ENCODE measurements around the gene RAB13.
"Not testable (repeated sequence)": the region's sequence is repeated elsewhere in the genome, so short reads cannot be mapped to it uniquely, and the experiment has no call there.

Gene RAB13

DNA sequence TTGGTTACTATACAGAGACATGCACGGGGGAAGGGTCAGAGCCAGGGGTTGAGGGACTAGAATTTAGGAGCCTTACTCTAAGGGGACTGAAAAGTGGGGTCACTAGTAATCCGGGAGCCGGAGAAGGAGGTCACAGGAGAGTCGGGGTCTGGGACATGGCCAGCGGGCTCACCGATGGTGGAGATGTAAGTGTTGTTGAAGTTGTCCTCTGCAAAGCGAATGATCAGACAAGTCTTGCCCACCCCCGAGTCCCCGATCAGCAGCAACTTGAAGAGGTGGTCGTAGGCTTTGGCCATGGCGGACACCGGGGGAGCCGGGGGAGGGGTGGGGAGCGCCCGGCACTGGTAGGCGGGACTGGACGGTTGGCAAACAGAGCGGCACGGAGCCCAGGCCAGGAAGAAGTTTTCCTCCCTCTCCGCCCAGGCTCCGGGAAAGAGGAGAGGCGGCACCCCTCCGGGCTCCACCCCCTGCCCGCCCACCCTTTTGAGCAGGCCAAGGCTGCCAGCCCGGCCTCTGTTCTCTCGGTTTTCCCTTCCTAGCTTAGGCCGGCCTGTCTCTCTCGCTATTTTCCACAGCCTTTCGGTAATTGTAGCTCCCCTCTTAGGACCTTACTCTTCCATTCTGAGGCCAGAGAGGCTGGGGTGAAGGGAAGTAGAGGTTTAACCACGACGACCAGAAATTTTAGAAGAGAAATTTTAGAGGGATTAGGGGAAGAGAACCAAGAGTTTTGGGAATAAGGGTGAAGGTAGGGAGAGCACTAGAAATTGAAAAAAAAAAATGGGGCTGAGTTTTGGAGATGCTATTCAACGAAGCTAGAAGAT, at the start of gene RAB13:
Gene RAB13, minus strand, starts transcription at position 399 of the 821 bp plus-strand sequence. Its CDS starts 103 bp downstream, at position 296.
- DNase-seq, result no peak

DNA sequence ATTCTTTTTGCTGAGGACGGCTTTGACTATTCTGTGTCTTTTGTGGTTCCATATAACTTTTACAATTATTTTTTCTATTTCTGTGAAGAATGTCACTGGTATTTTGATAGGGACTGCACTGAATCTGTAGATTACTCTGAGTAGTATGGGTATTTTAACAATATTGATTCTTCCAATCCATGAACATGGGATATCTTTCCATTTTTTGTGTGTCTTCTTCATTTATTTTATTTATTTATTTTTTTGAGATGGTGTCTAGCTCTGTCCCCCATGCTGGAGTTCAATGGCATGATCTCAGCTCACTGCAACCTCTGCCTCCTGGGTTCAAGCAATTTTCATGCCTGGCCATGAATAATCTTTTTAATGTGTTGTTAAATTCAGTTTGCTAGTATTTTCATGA, 47.6 kb upstream of the RAB13 start:
- not testable (repeated sequence) for DNase-seq

DNA sequence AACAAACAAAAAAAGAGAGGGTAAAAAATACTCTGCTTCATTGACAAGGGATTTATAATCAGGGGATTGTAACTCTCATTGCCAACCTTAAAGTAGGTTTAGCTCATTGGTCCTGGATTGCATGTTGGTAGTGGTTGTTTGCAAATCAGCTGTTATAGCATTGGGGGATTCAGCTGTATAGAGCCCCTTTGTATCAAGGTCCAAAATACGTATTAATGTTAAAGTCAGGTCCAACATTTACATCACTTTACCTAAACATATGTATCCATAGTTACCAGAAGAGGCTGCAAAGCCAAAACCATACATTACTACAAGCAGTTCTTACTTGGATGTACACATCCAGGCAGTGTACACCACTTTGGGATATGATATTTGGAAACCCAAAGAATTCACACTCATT, 33.8 kb upstream of the RAB13 start:
- DNase-seq, result no peak

DNA sequence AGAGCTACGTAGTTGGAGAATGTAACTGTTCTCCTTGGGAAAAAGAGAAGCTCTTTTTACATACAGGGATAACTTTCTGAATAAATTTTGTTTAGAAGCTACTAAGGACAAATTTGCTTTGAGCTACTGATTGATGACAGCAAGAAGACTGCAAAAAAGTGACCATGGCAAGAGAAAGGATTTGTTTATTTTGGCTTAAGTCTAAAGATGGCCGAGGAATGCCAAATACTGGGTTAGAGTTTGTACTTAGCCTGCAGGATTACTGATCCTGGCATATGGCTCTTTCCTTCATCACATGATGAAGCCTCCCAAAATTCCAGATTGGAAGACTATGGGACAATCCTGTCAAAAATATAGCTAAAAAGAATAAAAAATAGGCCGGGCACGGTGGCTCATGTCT, 33.1 kb upstream of the RAB13 start:
- no peak for DNase-seq

DNA sequence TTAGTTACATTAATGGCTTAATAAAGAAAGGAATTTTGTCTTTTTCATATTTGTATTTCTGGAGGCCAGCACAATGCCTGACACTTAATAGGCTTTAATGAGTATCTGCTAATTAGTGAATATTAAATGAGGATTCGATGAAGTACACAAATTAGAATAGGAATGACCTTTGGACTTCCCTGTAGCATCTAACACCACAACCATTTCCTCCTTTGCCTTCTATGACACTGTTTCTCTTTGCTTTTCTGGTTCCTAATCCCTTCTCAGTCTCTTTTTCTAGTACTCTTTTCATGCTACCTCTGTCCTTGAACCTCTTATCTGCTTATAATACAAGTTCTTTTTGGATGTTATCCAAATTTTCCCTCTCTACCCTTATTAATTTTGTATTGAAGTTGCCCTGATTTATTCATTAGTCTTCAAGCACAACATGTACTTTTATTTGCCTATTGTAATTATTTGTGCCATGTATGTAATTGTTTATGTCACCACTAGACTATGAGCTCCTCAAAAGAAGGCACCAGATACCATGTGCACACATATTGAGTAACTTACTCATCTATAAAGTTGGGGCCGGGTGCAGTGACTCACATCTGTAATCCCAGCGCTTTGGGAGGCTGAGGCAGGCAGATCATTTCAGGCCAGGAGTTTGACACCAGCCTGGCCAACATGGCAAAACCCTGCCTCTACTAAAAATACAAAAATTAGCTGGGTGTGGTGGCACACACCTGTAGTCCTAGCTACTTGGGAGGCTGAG, 28.2 kb upstream of the RAB13 start:
- DNase-seq, result no peak

DNA sequence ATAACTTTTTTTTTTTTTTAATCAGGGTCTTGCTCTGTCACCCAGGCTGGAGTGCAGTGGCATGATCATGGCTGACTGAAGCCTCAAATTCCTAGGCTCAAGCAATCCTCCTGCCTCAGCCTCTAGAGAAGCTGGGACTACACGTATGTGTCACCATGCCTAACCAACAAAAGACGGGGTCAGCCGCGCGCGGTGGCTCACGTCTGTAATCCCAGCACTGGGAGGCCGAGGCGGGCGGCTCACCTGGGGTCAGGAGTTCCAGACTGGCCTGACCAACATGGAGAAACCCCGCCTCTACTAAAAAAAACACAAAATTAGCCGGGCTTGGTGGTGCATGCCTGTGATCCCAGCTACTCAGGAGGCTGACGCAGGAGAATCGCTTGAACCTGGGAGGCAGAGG, 26.4 kb upstream of the RAB13 start:
- DNase-seq, result not testable (repeated sequence)

DNA sequence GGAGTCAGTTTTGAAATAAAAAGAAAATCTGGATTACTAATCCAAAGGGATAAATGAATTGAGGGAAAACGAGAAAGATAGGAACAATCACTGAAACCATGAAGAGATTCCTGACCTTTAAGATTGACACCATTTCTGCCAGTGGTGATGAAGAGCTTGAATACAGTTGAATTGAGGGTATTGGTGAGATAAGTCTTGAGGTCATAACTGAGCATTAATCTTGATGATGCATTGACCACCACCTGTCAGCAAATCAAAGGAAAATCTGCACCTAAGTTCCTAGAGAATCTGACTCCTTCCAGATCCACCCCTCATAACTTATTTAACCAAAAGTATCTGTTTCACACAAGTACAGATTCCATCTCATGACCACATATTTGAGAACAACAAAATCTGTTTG, 26.0 kb upstream of the RAB13 start:
- DNase-seq, result no peak

DNA sequence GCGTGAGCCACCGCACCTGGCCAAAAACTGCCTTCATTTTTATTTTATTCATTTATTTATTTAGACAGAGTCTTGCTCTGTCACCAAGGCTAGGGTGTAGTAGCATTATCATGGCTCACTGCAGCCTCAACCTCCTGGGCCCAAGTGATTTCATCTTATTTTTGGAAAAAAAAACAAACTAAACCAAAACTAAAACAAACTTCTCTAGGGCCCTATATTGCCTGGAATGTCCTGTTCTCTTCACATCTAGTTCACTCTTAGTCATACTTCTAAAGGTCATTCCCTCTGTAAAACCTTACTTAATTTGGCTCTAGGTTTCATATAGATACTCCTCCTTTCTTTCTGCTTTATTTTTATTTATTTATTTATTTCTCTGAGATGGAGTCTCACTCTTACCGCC, 20.0 kb upstream of the RAB13 start:
- DNase-seq, result no peak

DNA sequence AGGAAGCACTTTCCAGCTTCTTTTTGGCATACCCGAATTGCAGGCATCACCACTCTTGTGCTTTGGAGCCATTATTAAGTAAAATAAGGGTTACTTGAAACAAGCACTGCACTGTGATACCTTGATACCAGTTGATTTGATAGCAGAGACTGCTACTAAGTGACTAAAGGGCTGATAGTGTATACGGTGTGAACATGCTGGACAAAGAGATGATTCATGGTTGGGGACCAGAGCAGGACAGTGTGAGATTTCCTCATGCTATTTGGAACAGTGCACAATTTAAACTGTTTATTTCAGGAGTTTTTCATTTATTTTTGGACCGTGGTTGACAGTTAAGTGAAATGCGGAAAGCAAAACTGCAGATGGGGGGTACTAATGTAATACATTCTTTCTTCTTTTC, 14.3 kb upstream of the RAB13 start:
- no peak for DNase-seq

DNA sequence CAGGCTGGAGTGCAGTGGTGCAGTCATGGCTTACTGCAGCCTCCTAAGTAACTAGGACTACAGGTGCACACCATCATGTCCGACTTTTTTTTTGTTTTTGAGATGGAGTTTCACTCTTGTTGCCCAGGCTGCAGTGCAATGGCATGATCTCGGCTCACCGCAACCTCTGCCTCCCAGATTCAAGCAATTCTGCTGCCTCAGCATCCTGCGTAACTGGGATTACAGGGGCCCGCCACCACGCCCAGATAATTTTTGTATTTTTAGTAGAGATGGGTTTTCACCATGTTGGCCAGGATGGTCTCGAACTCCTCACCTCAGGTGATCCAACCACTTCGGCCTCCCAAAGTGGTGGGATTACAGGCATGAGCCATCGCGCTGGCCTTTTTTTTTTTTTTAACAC, 10.7 kb upstream of the RAB13 start:
- DNase-seq, result not testable (repeated sequence)

DNA sequence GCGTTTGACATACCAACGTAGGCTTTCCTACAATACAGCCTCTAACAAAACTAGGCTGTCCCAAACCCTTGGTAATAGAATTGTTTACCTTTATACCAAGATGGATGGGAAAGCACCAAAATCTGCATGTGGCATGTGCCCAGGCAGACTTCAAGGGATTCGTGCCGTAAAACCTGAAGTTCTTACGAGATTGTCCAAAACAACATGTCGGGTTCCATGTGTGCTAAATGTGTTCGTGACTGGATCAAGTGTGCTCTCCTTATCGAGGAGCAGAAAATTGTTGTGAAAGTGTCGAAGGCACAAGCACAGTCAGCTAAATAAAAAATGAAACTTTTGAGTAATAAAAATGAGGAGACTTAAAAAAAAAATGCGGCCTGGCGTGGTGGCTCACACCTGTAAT, 9.5 kb upstream of the RAB13 start:
- DNase-seq, result no peak

DNA sequence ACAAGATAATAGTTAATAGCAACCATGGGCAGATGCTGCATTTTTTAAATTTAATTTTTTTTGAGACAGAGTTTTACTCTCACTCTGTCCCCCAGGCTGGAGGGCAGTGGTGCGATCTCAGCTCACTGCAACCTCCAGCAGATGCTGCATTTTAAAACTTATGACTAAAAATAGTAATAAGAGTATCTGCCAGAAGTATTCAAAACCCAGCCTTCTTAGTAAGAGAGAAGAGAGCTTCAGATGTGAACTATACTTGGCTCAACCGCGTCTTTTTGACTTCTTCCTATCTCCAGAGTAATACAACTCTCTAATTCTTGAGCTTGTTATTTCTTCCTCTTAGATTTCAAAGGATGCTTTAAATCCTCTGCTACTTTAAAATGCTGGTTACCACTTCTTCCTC, 9.1 kb upstream of the RAB13 start:
- DNase-seq, result no peak

DNA sequence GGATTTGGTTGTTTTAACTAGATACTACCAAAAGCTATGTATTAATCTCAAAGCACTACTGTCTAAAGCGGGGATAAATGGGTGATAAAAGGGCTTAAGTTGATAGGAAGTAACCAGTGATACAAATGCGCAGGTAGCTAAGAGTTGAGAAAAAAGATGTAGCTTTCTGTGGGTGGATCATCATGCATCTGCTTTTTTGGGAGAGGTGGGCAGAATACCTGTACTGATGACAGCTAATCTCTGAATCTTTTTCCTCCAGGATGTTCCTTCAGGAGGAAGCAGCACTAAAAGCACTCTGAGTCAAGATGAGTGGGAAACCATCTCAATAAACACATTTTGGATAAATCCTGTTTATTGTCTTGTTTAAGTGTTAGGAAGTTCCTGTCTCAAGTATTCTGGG, 5.7 kb upstream of the RAB13 start:
- DNase-seq, result no peak

DNA sequence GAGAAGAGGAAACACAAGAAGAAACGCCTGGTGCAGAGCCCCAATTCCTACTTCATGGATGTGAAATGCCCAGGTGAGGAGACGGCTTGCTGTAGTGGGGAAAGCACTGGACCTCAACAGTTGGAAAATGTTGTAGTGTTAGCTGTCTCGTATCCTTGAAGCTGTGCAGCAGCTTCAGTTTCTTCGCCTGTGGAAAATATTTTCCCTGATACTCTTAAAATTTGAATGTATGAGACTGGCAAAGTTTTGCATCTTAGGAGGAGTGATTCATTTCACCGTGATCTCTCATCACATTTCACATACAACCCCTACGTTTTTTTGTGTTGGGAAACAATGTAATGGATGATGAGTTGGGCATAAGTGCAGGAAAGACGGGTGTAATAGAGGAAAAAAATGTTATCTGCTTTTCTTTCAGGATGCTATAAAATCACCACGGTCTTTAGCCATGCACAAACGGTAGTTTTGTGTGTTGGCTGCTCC, 5.1 kb upstream of the RAB13 start:
- no peak for DNase-seq

DNA sequence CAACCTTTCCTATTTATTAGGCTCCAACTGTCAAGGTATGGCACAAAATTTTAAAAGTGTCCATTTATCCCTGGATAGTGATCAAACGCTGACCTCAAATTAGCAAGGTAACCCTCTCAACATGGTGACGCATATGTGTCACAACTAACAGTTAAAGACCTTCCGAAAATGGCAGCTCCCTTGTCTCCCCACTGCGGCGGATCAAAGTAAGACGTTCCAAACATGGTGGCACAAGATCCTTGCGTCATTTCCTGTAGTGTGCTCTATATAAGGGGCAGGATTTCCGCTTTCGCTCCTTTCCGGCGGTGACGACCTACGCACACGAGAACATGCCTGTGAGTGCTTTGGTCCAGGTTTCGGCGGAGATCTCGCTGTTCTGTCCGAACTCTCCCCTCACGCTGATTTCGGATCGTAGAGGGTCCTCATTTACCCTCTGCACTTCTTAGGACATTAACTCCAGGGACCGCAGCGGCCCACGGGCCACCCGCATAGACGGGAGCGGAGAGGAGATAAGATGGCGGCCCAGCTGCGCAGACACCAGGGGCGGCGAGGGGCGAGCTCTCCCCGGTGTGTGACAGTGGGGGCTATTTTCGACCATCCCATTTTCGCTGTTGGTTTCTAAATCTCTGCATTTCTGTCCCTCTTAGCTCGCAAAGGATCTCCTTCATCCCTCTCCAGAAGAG, 4.5 kb upstream of the RAB13 start, which contains the start of gene RPS27:
Gene RPS27, plus strand, starts transcription at position 295 of the 683 bp plus-strand sequence. Its CDS starts 35 bp downstream, at position 330.
- DNase-seq, result peak; percentile 75 to 77

DNA sequence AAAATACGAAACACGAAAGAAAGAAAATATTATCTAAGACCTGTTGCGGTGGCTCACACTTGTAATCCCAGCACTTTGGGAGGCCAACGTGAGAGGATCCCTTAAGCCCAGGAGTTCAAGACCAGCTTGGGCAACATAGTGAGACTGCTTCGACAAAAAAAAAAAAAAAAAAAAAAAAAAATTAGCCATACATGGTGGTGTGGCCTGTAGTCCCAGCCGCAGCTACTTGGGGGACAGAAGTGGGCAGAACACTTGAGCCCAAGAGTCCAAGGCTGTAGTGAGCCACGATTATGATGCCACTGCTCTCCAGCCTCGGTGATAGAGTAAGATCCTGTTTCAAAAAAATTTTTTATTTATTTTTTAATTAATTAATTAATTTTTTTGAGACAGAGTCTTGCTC, 1.5 kb upstream of the RAB13 start:
- no peak for DNase-seq

DNA sequence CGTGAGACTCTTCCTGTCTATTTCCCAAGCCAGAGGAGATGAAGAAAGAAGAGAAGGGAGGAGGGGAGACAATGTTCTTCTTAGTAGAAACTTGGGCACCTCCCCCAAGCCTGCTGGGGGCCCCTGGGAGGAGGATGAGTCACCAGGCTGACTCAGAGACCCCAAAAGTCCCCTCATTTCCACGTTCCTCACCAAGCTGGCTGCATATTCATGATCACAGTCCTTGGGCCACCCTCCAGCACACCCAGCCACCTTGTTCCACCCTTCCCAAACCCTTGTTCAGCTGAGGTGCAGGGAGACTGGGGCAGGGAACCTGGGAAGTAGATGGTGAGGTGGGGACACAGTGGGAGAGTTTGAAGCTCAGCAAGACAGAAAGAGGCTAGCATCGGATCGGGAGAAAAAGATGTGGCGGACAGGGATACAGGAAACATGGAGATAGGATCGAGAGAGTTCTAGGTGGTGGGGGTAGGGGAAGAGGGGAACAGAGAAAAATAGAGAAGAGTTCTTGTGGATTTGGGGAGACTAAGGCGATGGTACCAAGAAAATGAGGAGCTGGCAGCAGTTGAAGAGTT, 712 bp downstream of the RAB13 start:
- DNase-seq, result no peak

DNA sequence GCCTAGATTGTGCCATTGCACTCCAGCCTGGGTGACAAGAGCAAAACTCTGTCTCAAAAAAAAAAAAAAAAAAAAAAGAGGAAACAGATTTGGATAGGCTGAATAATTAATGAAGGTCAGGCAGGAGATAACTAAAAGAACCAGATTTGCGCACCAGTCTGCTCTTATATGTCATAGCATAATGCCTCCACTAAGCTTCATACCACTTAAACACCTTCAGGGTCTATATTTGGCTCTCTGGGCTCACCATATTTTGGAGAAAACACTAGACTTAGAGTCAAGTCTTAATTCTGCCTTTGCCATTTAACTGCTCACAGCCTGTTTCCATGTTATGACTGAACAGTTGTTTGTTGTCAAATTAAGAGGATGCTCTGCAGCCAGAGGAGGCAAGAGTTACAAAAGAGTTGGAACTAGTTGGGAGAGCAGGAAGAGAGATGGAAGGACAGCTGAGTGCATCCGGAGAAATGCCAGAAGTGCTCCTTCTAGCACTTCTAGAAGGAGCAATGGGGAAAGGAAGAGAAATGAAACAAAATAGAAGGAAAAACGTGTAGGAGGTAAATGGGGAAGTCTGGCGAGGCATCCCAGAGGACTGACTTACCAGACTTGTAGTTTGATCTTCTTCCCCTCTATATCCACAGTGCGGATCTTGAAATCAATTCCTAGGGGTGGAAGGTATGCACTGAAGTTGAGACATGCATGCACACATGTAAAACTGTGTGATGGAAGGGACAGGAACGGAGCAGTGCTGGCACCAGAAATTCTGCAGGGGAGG, 1.8 kb downstream of the RAB13 start:
- no peak for DNase-seq

DNA sequence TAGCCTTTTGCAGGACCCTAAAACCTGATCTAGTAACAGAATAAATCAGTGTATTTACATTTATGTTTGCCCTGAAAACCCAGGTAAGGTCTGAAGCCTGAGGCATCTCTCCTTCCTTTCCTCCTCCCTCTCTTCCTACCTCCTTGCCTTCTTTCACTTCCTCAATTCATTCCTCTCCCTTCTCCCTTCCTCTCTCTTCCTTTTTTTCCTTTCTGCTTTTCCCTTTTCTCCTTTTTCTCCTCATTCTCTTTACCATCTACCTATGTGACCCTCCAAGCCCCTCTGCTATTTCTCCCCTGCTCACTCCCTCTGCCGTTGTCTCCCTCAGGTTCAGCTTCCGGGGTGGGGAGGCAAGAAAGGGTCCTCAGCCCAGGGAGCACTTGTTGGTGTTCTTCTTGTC, 4.4 kb downstream of the RAB13 start:
- not testable (repeated sequence) for DNase-seq

DNA sequence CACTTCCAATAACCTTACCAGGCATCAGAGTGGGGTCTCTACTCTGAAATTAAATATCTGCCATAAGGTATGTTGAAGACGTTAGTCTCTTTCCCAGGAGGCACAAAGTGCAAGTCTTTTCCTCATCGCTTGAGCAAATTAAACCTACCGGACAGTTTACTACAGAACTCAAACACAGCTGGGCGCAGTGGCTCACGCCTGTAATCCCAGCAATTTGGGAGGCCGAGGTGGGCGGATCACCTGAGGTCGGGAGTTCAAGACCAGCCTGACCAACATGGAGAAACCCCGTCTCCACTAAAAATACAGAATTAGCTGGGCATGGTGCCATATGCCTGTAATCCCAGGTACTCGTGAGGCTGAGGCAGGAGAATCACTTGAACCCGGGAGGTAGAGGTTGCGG, 7.0 kb downstream of the RAB13 start:
- not testable (repeated sequence) for DNase-seq

DNA sequence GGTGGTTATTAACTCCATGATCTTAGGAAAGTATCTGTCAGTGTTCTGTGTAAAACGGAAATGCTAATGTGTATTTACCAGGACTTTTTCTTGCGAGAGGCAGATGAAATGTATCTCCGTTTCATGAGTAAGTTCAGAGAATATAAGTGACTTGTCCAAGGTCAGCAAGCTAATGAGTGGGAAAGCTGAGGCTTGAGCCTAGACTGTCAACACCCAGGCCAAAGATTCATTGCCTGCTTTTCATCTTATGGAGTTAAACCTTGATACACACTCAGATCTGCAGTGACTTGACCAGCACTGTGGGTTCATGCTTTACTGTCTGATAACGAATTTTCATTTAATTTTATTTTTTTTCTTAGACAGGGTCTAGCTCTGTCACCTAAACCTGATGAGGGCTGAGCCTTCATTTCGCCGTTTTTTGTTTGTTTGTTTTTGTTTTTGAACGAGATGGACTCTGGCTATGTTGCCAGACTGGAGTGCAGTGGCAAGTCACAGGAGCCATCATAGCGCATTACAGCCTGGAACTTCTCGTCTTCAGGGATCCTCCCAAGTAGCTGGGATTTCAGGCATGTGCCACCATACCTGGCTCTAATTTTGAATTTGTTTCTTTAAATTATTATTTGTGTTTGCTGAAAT, 7.7 kb downstream of the RAB13 start:
- no peak for DNase-seq
